Brain microvascular endothelial cell (primary cell): ENCODE data around the gene SLC8A1.
A peak's percentile ranks its signal among the peaks of the same experiment; 100 is the strongest.

Experiments used
- DNase-seq: peaks from one replicate; pipeline ENCODE4 v3.0.0-alpha.2; 2020
- H3K27ac ChIP-seq: fragments of 250-450 bp; sonication (Bioruptor Pico); 2 replicates; pipeline ENCODE4 v1.5.1; 2020; ENCODE audit warnings: mild to moderate bottlenecking, moderate library complexity
- H3K27me3 ChIP-seq: fragments of 250-450 bp; sonication (Bioruptor Pico); replicated peaks from 2 replicates; pipeline ENCODE4 v1.5.1; 2020; ENCODE audit warnings: mild to moderate bottlenecking
- H3K36me3 ChIP-seq: fragments of 250-450 bp; sonication (Bioruptor Pico); replicated peaks from 2 replicates; pipeline ENCODE4 v1.5.1; 2020; ENCODE audit warnings: mild to moderate bottlenecking
- H3K4me3 ChIP-seq: 2 replicates; pipeline ENCODE4 v1.5.1; 2011; ENCODE audit warnings: low read depth, mild to moderate bottlenecking, control low read depth, low read length, moderate library complexity
- in situ Hi-C: cut with HindIII; loops from 2 replicates; pipeline ENCODE4 v1.10.0; 2017; ENCODE audit warnings: low sequenced_read_pairs, low pct_ligation_motif_present
- TF ChIP-seq, protein P1 (sequence below): IDR thresholded peaks from 2 replicates; pipeline ENCODE4 v1.5.1; 2011; ENCODE audit warnings: low read depth, mild to moderate bottlenecking, moderate library complexity, low read length, control low read depth, inconsistent platforms; ENCODE audit errors: missing control alignments

Gene SLC8A1

GRCh38 chr2:40450796-40451430, 977 bp downstream of the SLC8A1 start:
- H3K4me3 ChIP-seq, result peak overlapping the region; percentile 76
- DNase-seq, result peak; percentile 52
- in situ Hi-C loops, result no loop called here
- TF ChIP-seq, protein P1, sequence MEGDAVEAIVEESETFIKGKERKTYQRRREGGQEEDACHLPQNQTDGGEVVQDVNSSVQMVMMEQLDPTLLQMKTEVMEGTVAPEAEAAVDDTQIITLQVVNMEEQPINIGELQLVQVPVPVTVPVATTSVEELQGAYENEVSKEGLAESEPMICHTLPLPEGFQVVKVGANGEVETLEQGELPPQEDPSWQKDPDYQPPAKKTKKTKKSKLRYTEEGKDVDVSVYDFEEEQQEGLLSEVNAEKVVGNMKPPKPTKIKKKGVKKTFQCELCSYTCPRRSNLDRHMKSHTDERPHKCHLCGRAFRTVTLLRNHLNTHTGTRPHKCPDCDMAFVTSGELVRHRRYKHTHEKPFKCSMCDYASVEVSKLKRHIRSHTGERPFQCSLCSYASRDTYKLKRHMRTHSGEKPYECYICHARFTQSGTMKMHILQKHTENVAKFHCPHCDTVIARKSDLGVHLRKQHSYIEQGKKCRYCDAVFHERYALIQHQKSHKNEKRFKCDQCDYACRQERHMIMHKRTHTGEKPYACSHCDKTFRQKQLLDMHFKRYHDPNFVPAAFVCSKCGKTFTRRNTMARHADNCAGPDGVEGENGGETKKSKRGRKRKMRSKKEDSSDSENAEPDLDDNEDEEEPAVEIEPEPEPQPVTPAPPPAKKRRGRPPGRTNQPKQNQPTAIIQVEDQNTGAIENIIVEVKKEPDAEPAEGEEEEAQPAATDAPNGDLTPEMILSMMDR, result no peak
- no peaks in the 10 kb centered on the region for H3K27me3 ChIP-seq
- no peaks in the 10 kb centered on the region for H3K36me3 ChIP-seq
- H3K27ac ChIP-seq, result no peak overlapping the region

- Histone ChIP-seq H3K27ac (no peak overlapping the region), H3K36me3 (no peaks in the 10 kb centered on the region), H3K27me3 (no peaks in the 10 kb centered on the region), H3K4me3 (peak overlapping the region; percentile 76)
- in situ Hi-C loops, result no loop called here
- DNase-seq, result peak; percentile 31
- TF ChIP-seq, protein P1, result peak; percentile 9
Observed at GRCh38 chr2:40450066-40450795, 1.7 kb downstream of the SLC8A1 start.

- no peak overlapping the region for H3K27ac ChIP-seq
- H3K36me3 ChIP-seq, result no peaks in the 10 kb centered on the region
- in situ Hi-C loops, result no loop called here
- H3K27me3 ChIP-seq, result no peaks in the 10 kb centered on the region
- TF ChIP-seq, protein P1, result peak; percentile 81
- no peak overlapping the region for H3K4me3 ChIP-seq
- peak; percentile 23 for DNase-seq
Observed at GRCh38 chr2:40448476-40449079, 3.3 kb downstream of the SLC8A1 start.

- in situ Hi-C loops, result no loop called here
- no peaks in the 10 kb centered on the region for H3K36me3 ChIP-seq
- no peaks in the 10 kb centered on the region for H3K27me3 ChIP-seq
- TF ChIP-seq, protein P1, result no peak
- no peak for DNase-seq
- H3K4me3 ChIP-seq, result no peak overlapping the region
- no peak overlapping the region for H3K27ac ChIP-seq
Observed at GRCh38 chr2:40445467-40445866, 6.4 kb downstream of the SLC8A1 start.

DNA sequence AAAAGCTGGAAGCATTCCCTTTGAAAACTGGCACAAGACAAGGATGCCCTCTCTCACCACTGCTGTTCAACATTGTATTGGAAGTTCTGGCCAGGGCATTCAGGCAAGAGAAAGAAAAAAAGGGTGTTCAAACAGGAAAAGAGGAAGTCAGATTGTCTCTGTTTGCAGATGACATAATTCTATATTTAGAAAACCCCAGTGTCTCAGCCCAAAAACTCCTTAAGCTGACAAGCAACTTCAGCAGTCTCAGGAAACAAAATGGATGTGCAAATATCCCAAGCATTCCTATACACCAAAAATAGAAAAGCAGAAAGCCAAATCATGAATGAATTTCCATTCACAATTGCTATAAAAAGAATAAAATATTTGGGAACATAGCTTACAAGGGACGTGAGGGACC, 11.1 kb downstream of the SLC8A1 start:
- no peak for DNase-seq
- Histone ChIP-seq H3K27me3 (no peaks in the 10 kb centered on the region), H3K27ac (no peak overlapping the region), H3K4me3 (no peak overlapping the region), H3K36me3 (no peaks in the 10 kb centered on the region)
- TF ChIP-seq, protein P1, result no peak
- in situ Hi-C loops, result no loop called here
